ENCODE data around the gene HDAC2. TPM values are rescaled to one million over a fixed set of nuclear protein-coding genes. Genes with fewer than 3 reads are reported as not detected.

The HDAC2 gene
- total and polyA plus RNA-seq, 2 donors (not counting 3 experiments of a cell fraction or from before 2014, with no cell fraction given): 121 to 142 TPM

GRCh38 chr6:113999284-113999683, 28.3 kb upstream of the HDAC2 start:
- H3K27ac ChIP-seq (ENCODE audit: insufficient read depth, low read depth, low read length): no peak overlapping the region
- H3K9ac ChIP-seq (replicated peaks; ENCODE audit: extremely low read depth, insufficient read depth, low read length): no peak overlapping the region
- BruUV-seq (replicated peaks): no TSS peak

More at GRCh38 chr6:113999284-113999683, 28.3 kb upstream of the HDAC2 start:
- TF ChIP-seq, protein P1, sequence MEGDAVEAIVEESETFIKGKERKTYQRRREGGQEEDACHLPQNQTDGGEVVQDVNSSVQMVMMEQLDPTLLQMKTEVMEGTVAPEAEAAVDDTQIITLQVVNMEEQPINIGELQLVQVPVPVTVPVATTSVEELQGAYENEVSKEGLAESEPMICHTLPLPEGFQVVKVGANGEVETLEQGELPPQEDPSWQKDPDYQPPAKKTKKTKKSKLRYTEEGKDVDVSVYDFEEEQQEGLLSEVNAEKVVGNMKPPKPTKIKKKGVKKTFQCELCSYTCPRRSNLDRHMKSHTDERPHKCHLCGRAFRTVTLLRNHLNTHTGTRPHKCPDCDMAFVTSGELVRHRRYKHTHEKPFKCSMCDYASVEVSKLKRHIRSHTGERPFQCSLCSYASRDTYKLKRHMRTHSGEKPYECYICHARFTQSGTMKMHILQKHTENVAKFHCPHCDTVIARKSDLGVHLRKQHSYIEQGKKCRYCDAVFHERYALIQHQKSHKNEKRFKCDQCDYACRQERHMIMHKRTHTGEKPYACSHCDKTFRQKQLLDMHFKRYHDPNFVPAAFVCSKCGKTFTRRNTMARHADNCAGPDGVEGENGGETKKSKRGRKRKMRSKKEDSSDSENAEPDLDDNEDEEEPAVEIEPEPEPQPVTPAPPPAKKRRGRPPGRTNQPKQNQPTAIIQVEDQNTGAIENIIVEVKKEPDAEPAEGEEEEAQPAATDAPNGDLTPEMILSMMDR (IDR thresholded peaks at IDR 0.05; ENCODE audit: extremely low read depth in 1 of 2, insufficient read depth in 1 of 2, low read depth in 1 of 2, low read length in 2 of 2): no peak
- TF ChIP-seq EZH2 (IDR thresholded peaks at IDR 0.05; ENCODE audit: borderline replicate concordance, low read depth, low read length, severe bottlenecking) (no peak), POLR2AphosphoS5 (IDR thresholded peaks at IDR 0.05; ENCODE audit: insufficient read depth, low read depth, low read length) (no peak), MYC (IDR thresholded peaks at IDR 0.05; ENCODE audit: low read depth, low read length) (no peak), GATA2 (IDR thresholded peaks at IDR 0.05; ENCODE audit: insufficient read depth, insufficient read length, low read depth, low read length) (no peak), POLR2A (IDR thresholded peaks at IDR 0.05; ENCODE audit: low read depth, low read length) (no peak), MAX (IDR thresholded peaks at IDR 0.05; ENCODE audit: insufficient read depth, insufficient read length) (no peak), JUN (IDR thresholded peaks at IDR 0.05; ENCODE audit: borderline replicate concordance, insufficient read depth, insufficient read length, low read depth) (no peak), FOS (IDR thresholded peaks at IDR 0.05; ENCODE audit: borderline replicate concordance, insufficient read depth, low read length) (no peak)
- H2AFZ ChIP-seq (ENCODE audit: low read depth, low read length): no peak overlapping the region
- H3K4me1 ChIP-seq (ENCODE audit: control insufficient read depth, extremely low read depth, insufficient read depth, low read length): peaks cover 22% of the 10 kb centered on the region
- no peaks in the 10 kb centered on the region for H4K20me1 ChIP-seq (replicated peaks; ENCODE audit: control insufficient read depth, extremely low read depth, insufficient read depth, low read length)
- DNase-seq (ENCODE audit: low read depth, low spot score) (no peak), FAIRE-seq (no peak)
- ChIA-PET CTCF (interaction anchor here (0.6 to 0.7 kb wide), 2 partner anchors 77 to 305 kb away, joined by 3 to 5 read pairs; no protein-coding TSS in a partner anchor), POLR2A (interaction anchor here (0.6 kb wide), 1 partner anchor 44 kb away, joined by 11 read pairs; no protein-coding TSS in a partner anchor)
- no peaks in the 10 kb centered on the region for H3K79me2 ChIP-seq (ENCODE audit: control insufficient read depth, insufficient read depth, low read length)
- no peak overlapping the region for H3K4me3 ChIP-seq (replicated peaks in 1 of 3; ENCODE audit: insufficient read depth in 1 of 3, low read depth in 1 of 3, low read length in 3 of 3)
- H3K9me1 ChIP-seq (replicated peaks; ENCODE audit: control insufficient read depth, extremely low read depth, insufficient read depth, low read length): no peaks in the 10 kb centered on the region
- dilution Hi-C loops (cut with MboI; ENCODE audit: extremely low pct_ligation_motif_present, low sequenced_read_pairs): no loop called here
- no peaks in the 10 kb centered on the region for H3K9me3 ChIP-seq (replicated peaks; ENCODE audit: control insufficient read depth, insufficient read depth, low read length)
- intact Hi-C loops (cut with micrococcal nuclease): no loop called here
- no peaks in the 10 kb centered on the region for H3K36me3 ChIP-seq (ENCODE audit: control insufficient read depth in 2 of 2, extremely low read depth in 1 of 2, insufficient read depth in 2 of 2, low read length in 2 of 2)
- H3K4me2 ChIP-seq (ENCODE audit: insufficient read depth, low read length): no peak overlapping the region
- H3K27me3 ChIP-seq (ENCODE audit: control insufficient read depth in 2 of 2, insufficient read depth in 2 of 2, low read length in 2 of 2): no peaks in the 10 kb centered on the region

All from endothelial cell of umbilical vein (primary cell).